DOHH2 (cell line): Measurements from ENCODE around the gene BCL11B.

Experiments used
- H3F3A ChIP-seq: fragments of 200-600 bp; sonication (generic), shearing (Covaris generic); 2 replicates; pipeline ENCODE4 v1.6.0; 2016; ENCODE audit warnings: antibody characterized with exemption, mild to moderate bottlenecking; ENCODE audit not compliant: control insufficient read depth, insufficient read depth
- H3K27ac ChIP-seq: fragments of 200-600 bp; sonication (generic); 2 replicates; pipeline ENCODE4 v1.5.1; 2014; ENCODE audit warnings: low read depth, mild to moderate bottlenecking, low read length, moderate library complexity
- H3K27me3 ChIP-seq: fragments of 200-600 bp; sonication (generic); 2 replicates; pipeline ENCODE4 v1.6.1; 2014; ENCODE audit warnings: mild to moderate bottlenecking, low read length, mixed read lengths; ENCODE audit not compliant: control insufficient read depth
- H3K36me3 ChIP-seq: fragments of 200-600 bp; sonication (generic); 2 replicates; pipeline ENCODE4 v1.6.1; 2014; ENCODE audit warnings: mild to moderate bottlenecking, low read length, moderate library complexity, mixed read lengths; ENCODE audit not compliant: control insufficient read depth
- H3K4me1 ChIP-seq: fragments of 200-600 bp; sonication (generic); 2 replicates; pipeline ENCODE4 v1.6.1; 2014; ENCODE audit warnings: mild to moderate bottlenecking, low read length, mixed read lengths; ENCODE audit not compliant: control insufficient read depth
- H3K4me2 ChIP-seq: fragments of 200-600 bp; sonication (generic); 2 replicates; pipeline ENCODE4 v1.6.0; 2014; ENCODE audit warnings: mild to moderate bottlenecking, low read length, moderate library complexity
- H3K4me3 ChIP-seq: fragments of 200-600 bp; sonication (generic); 2 replicates; pipeline ENCODE4 v1.5.1; 2014; ENCODE audit warnings: mild to moderate bottlenecking, low read length, mixed read lengths
- H3K79me2 ChIP-seq: fragments of 200-600 bp; sonication (generic); 2 replicates; pipeline ENCODE4 v1.6.1; 2014; ENCODE audit warnings: mild to moderate bottlenecking, low read length, mixed read lengths; ENCODE audit not compliant: control insufficient read depth
- H3K9me2 ChIP-seq: fragments of 200-600 bp; sonication (generic); replicated peaks from 2 replicates; pipeline ENCODE4 v1.6.1; 2014; ENCODE audit warnings: mild to moderate bottlenecking, low read length, mixed read lengths; ENCODE audit not compliant: control insufficient read depth
- H3K9me3 ChIP-seq: fragments of 200-600 bp; sonication (generic); 2 replicates; pipeline ENCODE4 v1.6.1; 2014; ENCODE audit warnings: antibody characterized with exemption, low read length, mixed read lengths; ENCODE audit not compliant: control insufficient read depth, insufficient read depth
- H4K20me1 ChIP-seq: fragments of 200-600 bp; sonication (generic); 2 replicates; pipeline ENCODE4 v1.6.0; 2014; ENCODE audit warnings: low read depth, mild to moderate bottlenecking, antibody characterized with exemption, low read length, moderate library complexity; ENCODE audit not compliant: control insufficient read depth, insufficient read depth
- CTCF ChIP-seq: fragments of 200-600 bp; sonication (generic); IDR thresholded peaks from one replicate; pipeline ENCODE4 v1.5.1; 2014; ENCODE audit warnings: antibody characterized with exemption, mild to moderate bottlenecking, low read depth, low read length; ENCODE audit not compliant: poor library complexity, severe bottlenecking
- EZH2phosphoT487 ChIP-seq: fragments of 200-600 bp; sonication (generic); IDR thresholded peaks from 2 replicates; pipeline ENCODE4 v1.6.1; 2017; ENCODE audit warnings: borderline replicate concordance, mild to moderate bottlenecking, antibody characterized with exemption, low read length, moderate library complexity, mixed read lengths

BCL11B gene

GRCh38 chr14:99260587-99261551, 11.1 kb downstream of the BCL11B start:
- Histone ChIP-seq H3K4me1 (no peaks in the 10 kb centered on the region), H3K36me3 (no peaks in the 10 kb centered on the region), H3K27me3 (peaks cover 15% of the 10 kb centered on the region), H3K27ac (no peak overlapping the region), H4K20me1 (no peaks in the 10 kb centered on the region), H3K79me2 (no peaks in the 10 kb centered on the region), H3K4me2 (no peak overlapping the region), H3K9me2 (no peaks in the 10 kb centered on the region), H3K4me3 (no peak overlapping the region), H3F3A (no peaks in the 10 kb centered on the region), H3K9me3 (no peaks in the 10 kb centered on the region)
- TF ChIP-seq EZH2phosphoT487 = no peak
- TF ChIP-seq CTCF = no peak

GRCh38 chr14:99260116-99260515, 11.9 kb downstream of the BCL11B start:
- no peak for TF ChIP-seq CTCF
- TF ChIP-seq EZH2phosphoT487 = no peak
- no peak overlapping the region for H3K4me2 ChIP-seq
- H3K4me1 ChIP-seq = no peaks in the 10 kb centered on the region
- no peaks in the 10 kb centered on the region for H3K36me3 ChIP-seq
- H3K27me3 ChIP-seq = peaks cover 8% of the 10 kb centered on the region; the same call in 1 of the 2 replicates
- no peak overlapping the region for H3K27ac ChIP-seq
- no peaks in the 10 kb centered on the region for H3F3A ChIP-seq
- H3K9me3 ChIP-seq = no peaks in the 10 kb centered on the region
- H3K9me2 ChIP-seq = no peaks in the 10 kb centered on the region
- H3K4me3 ChIP-seq = no peak overlapping the region
- H4K20me1 ChIP-seq = no peaks in the 10 kb centered on the region
- no peaks in the 10 kb centered on the region for H3K79me2 ChIP-seq

GRCh38 chr14:99258876-99259726, 12.9 kb downstream of the BCL11B start:
- Histone ChIP-seq H3K36me3 (no peaks in the 10 kb centered on the region), H3K27ac (no peak overlapping the region), H3K4me3 (no peak overlapping the region), H3K9me3 (no peaks in the 10 kb centered on the region), H3K27me3 (0 out of 2 replicates have a peak, but pooled peaks cover 2% of the 10 kb centered on the region), H3F3A (no peaks in the 10 kb centered on the region), H3K4me1 (no peaks in the 10 kb centered on the region), H3K79me2 (no peaks in the 10 kb centered on the region), H3K4me2 (no peak overlapping the region), H4K20me1 (no peaks in the 10 kb centered on the region), H3K9me2 (no peaks in the 10 kb centered on the region)
- TF ChIP-seq EZH2phosphoT487 = no peak
- no peak for TF ChIP-seq CTCF
